ENCODE measurements around the gene PDE2A.

PDE2A gene

DNA sequence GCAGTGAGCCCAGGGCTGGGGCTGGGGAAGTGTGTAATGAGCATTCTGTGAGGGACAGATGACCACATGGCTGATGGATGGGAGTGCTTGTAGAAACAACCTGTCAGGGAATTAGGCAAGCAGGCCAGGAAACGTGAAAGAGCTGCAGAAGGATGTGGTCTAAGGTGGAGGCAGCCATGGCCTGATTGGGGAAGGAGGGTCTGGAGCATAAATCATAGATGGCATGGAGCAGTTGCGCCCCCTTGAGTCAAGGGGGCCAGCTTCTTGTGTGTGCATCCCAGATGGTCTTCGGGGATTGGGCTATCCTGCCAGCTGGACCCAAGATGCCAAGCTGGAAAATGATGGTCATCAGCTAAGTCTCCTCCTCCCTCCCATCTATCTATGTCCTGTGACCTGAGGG lies 120.5 kb downstream of the PDE2A start:
- no peak for TF ChIP-seq CTCF (IDR thresholded peaks at IDR 0.05; ENCODE audit: low read depth, low read length)
- no peak overlapping the region for H3K4me3 ChIP-seq (replicated peaks in 1 of 2; ENCODE audit: low read depth in 2 of 2, low read length in 2 of 2)
- no peak for DNase-seq (ENCODE audit: low read depth in 2 of 2)

GRCh38 chr11:72552399-72552910 lies 121.8 kb downstream of the PDE2A start:
- no peak overlapping the region for H3K4me3 ChIP-seq (replicated peaks in 1 of 2; ENCODE audit: low read depth in 2 of 2, low read length in 2 of 2)
- TF ChIP-seq CTCF (IDR thresholded peaks at IDR 0.05; ENCODE audit: low read depth, low read length), result no peak
- no peak for DNase-seq (ENCODE audit: low read depth in 2 of 2)

GRCh38 chr11:72551571-72551970 lies 122.7 kb downstream of the PDE2A start:
- DNase-seq (ENCODE audit: low read depth in 2 of 2), result no peak
- TF ChIP-seq CTCF (IDR thresholded peaks at IDR 0.05; ENCODE audit: low read depth, low read length), result no peak
- no peak overlapping the region for H3K4me3 ChIP-seq (replicated peaks in 1 of 2; ENCODE audit: low read depth in 2 of 2, low read length in 2 of 2)

- DNase-seq (ENCODE audit: low read depth in 2 of 2), result no peak
- no peak overlapping the region for H3K4me3 ChIP-seq (replicated peaks in 1 of 2; ENCODE audit: low read depth in 2 of 2, low read length in 2 of 2)
- TF ChIP-seq CTCF (IDR thresholded peaks at IDR 0.05; ENCODE audit: low read depth, low read length), result no peak
These were observed 125.8 kb downstream of the PDE2A start for GRCh38 chr11:72548463-72548862.

DNA sequence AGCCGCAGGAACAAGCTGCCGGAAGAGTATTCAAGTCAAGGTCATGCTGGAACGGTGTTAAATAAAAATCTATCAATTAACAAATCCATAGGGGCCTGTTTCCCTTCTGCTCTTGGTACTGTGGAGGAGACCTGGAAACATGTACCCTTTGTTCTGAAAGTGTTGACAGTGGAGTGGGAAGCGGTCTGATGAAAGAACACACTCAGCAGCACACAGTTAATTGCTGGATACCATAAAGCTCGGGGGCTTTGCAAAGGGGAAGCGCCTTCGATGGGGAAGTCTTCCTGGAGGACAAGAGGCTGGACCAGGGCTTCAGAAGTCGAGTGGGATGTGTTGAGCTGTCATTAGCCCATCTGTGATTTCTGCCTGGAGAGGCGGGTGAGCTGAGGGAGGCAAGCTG lies 127.4 kb downstream of the PDE2A start:
- no peak for DNase-seq (ENCODE audit: low read depth in 2 of 2)
- no peak for TF ChIP-seq CTCF (IDR thresholded peaks at IDR 0.05; ENCODE audit: low read depth, low read length)
- no peak overlapping the region for H3K4me3 ChIP-seq (replicated peaks in 1 of 2; ENCODE audit: low read depth in 2 of 2, low read length in 2 of 2)

- H3K4me3 ChIP-seq (replicated peaks in 1 of 2; ENCODE audit: low read depth in 2 of 2, low read length in 2 of 2), result no peak overlapping the region
- no peak for DNase-seq (ENCODE audit: low read depth in 2 of 2)
- TF ChIP-seq CTCF (IDR thresholded peaks at IDR 0.05; ENCODE audit: low read depth, low read length), result no peak
These were observed 129.6 kb downstream of the PDE2A start for GRCh38 chr11:72544589-72544988.

DNA sequence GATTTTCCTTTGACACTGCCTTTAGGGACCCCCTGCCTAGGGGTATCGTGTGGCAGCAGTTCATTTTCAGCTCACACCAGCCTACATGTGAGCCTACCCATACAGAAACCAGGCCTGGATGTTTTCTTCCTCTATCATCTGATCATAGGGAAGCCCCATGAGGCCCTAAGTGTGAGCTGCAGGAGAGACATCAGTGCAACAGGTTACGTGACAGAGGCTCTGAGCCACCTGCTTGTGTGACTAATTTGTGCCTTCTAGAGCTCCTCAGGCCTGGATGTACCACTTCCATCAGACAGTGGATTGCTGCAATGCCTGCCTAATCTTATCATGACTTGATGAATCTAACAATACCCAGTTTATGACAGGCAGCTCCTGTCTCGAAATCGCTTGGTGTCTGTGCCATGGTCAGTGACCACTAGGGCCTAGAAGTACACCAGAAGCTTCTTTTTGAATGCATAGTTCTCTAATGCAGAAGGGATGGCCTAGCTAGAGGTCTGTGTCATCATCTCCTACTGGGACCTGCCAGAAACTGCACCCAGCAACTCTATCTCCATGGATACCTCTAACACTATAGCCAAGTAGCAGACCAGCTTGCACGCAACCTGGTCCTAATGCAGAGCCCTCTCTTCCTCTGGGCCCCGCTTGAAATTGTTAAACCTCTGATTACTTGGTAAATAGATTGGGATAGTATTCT lies 130.2 kb downstream of the PDE2A start:
- no peak for DNase-seq (ENCODE audit: low read depth in 2 of 2)
- TF ChIP-seq CTCF (IDR thresholded peaks at IDR 0.05; ENCODE audit: low read depth, low read length), result no peak
- H3K4me3 ChIP-seq (replicated peaks in 1 of 2; ENCODE audit: low read depth in 2 of 2, low read length in 2 of 2), result no peak overlapping the region

All from cardiac fibroblast (primary cell).